CD4-positive, alpha-beta T cell (primary cell): ENCODE results near the gene CHRNA9. TPM values are rescaled to one million over a fixed set of nuclear protein-coding genes. Genes with fewer than 3 reads are reported as not detected.

ENCODE experiments used
- ATAC-seq: fragments of 200-7000 bp; cut with Tn5 transposase; one replicate; pipeline ENCODE4 v1.10.0; 2022; ENCODE audit warnings: mild to moderate bottlenecking; ENCODE audit not compliant: poor library complexity
- CTCF ChIA-PET: fragments of 350-600 bp; sonication (Branson Sonifier 250); formaldehyde crosslinking; loops from one replicate; lab custom pipeline; 2021; ENCODE audit warnings: antibody characterized with exemption, inconsistent platforms; lab: Charles Lee
- POLR2A ChIA-PET: fragments of 350-600 bp; sonication (Branson Sonifier 250); formaldehyde crosslinking; loops from one replicate; lab custom pipeline; 2021; ENCODE audit warnings: antibody characterized with exemption, inconsistent platforms; lab: Charles Lee
- DNase-seq, 14 experiments: peaks; one replicate each; pipeline ENCODE4 v3.0.0-alpha.2; 2013 to 2020; ENCODE audit warnings: mixed read lengths in 2 of 14
- H3K27ac ChIP-seq, 2 donors: one replicate each; pipeline versions ENCODE4 v1.5.1 to v1.7.0; 2013; ENCODE audit warnings: low read length in 2 of 2, low read depth in 1 of 2, mild to moderate bottlenecking in 1 of 2
- H3K27me3 ChIP-seq, 2 experiments: 1 replicate in 1 of 2; 2 replicates in 1 of 2; pipeline versions ENCODE4 v1.6.1 to v1.7.0; 2013; ENCODE audit warnings: low read length in 2 of 2, control low read depth in 1 of 2, mild to moderate bottlenecking in 1 of 2, moderate library complexity in 1 of 2; ENCODE audit not compliant: insufficient read depth in 2 of 2, control insufficient read depth in 1 of 2
- H3K36me3 ChIP-seq: one replicate; pipeline ENCODE4 v1.6.1; 2013; ENCODE audit warnings: low read length, control low read depth; ENCODE audit not compliant: insufficient read depth
- H3K4me1 ChIP-seq: one replicate; pipeline ENCODE4 v1.6.1; 2013; ENCODE audit warnings: low read length, control low read depth; ENCODE audit not compliant: insufficient read depth
- H3K4me3 ChIP-seq: one replicate; pipeline ENCODE4 v1.5.1; 2013; ENCODE audit warnings: mild to moderate bottlenecking, low read length, moderate library complexity
- H3K9me3 ChIP-seq, 2 experiments: 1 replicate in 1 of 2; 2 replicates in 1 of 2; pipeline versions ENCODE4 v1.6.1 to v1.7.0; 2013; ENCODE audit warnings: low read length in 2 of 2, mild to moderate bottlenecking in 2 of 2, control low read depth in 1 of 2, moderate library complexity in 1 of 2; ENCODE audit not compliant: control insufficient read depth in 1 of 2, insufficient read depth in 1 of 2
- H3K27ac Mint-ChIP-seq: one replicate; pipeline ENCODE4 v1.8.0; 2020; ENCODE audit warnings: mixed read lengths
- H3K27me3 Mint-ChIP-seq: one replicate; pipeline ENCODE4 v1.8.0; 2021; ENCODE audit warnings: mixed read lengths
- H3K36me3 Mint-ChIP-seq: one replicate; pipeline ENCODE4 v1.8.0; 2021; ENCODE audit warnings: low read depth, mixed read lengths
- H3K4me1 Mint-ChIP-seq: one replicate; pipeline ENCODE4 v1.8.0; 2021; ENCODE audit warnings: low read depth, mixed read lengths
- H3K4me3 Mint-ChIP-seq: one replicate; pipeline ENCODE4 v1.8.0; 2020; ENCODE audit warnings: mild to moderate bottlenecking, mixed read lengths
- H3K9me3 Mint-ChIP-seq: one replicate; pipeline ENCODE4 v1.8.0; 2020; ENCODE audit warnings: mixed read lengths
- intact Hi-C, 2 experiments: fragments of 100-400 bp; cut with DNase I in 1 of 2; cut with micrococcal nuclease in 1 of 2; formaldehyde crosslinking; loops; one replicate each; pipeline versions ENCODE4 v1.15.1 to v1.9.0; 2023 to 2025; cut with DNase I, micrococcal nuclease
- polyA plus RNA-seq, 2 donors: library from polyadenylated mRNA; unstranded; fragments of 120-200 nt; gene quantifications; one replicate each; pipeline ENCODE4 v1.2.1, GENCODE V29; 2013
- total RNA-seq, 174 experiments: library from RNA in 2 of 174; stranded (reverse) in 2 of 174; gene quantifications; one replicate each; pipeline ENCODE4 v1.2.3 and lab custom pipeline; 2021 to 2026
- TF ChIP-seq, protein P1 (sequence below): fragments of 200-600 bp; IDR thresholded peaks from one replicate; pipeline ENCODE4 v1.8.0; 2022; ENCODE audit warnings: antibody characterized with exemption, mild to moderate bottlenecking

CHRNA9 gene, protein sequence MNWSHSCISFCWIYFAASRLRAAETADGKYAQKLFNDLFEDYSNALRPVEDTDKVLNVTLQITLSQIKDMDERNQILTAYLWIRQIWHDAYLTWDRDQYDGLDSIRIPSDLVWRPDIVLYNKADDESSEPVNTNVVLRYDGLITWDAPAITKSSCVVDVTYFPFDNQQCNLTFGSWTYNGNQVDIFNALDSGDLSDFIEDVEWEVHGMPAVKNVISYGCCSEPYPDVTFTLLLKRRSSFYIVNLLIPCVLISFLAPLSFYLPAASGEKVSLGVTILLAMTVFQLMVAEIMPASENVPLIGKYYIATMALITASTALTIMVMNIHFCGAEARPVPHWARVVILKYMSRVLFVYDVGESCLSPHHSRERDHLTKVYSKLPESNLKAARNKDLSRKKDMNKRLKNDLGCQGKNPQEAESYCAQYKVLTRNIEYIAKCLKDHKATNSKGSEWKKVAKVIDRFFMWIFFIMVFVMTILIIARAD
- total RNA-seq = not detected
- 0.15 TPM for polyA plus RNA-seq (2013, experiment 1 of 2)
- 0.19 TPM for polyA plus RNA-seq (2013, experiment 2 of 2)
- 0 to 1.0 (median 0.14) reads per million in 172 experiments for total RNA-seq (lab: John Stamatoyannopoulos, UW)

DNA sequence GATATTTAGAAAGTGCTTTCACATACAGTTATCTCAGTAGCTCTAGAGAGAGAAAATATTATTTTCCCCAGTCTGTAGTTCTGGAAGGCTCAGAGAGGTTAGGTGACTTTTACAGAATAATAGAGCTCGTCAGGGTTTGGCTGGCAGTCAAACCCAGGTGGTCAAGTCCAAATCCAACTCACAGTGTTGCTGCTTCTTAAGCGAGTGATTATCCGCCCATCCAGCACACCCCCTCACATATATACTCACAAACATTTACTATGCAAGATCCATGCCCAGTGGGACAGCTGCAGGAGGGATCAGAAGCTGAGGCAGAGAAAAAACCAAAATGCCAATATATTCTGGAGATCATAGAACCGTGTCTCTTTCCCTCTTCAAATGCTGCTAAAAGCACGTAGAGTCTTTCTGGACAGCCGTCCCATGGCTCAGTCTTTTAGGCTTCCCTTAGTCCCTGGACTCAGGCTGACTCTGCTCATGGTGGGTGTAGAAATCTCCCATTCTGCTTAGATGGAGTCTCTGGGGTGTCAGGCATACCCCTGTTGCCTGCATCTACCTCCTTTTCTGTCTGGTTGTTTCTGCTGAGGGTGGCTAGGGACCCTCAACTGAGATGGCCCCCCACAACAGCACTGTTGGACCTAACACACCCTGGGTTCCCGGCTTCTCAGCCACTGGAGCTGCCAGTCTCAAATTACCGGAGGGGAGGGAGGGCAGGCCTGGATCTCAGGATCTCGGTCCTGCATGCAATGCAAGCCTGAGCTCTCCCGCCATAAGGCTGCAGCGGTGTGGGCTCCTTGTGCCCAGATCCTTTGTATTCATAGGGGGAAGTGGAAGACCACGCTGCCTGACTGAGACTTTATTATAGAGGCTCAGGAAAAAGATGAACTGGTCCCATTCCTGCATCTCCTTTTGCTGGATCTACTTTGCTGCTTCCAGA lies at the start of gene CHRNA9:
Gene CHRNA9 (plus strand): TSS at position 743 of the 934 bp plus-strand sequence. CDS start 135 bp downstream, at position 878.
- no peak within 1 kb of the TSS for H3K4me3 Mint-ChIP-seq
- no peak within 1 kb of the TSS for H3K27ac Mint-ChIP-seq
- no peaks in the 10 kb centered on the region for H3K27me3 Mint-ChIP-seq
- no peaks in the 10 kb centered on the region for H3K4me1 Mint-ChIP-seq
- H3K27ac ChIP-seq = no peak within 1 kb of the TSS
- ChIA-PET POLR2A (no interaction called here), CTCF (interaction anchor here (0.8 kb wide), 1 partner anchor 9 kb away, joined by 3 read pairs; no protein-coding TSS in a partner anchor)
- ATAC-seq (no peak), DNase-seq (no peak)
- no peaks in the 10 kb centered on the region for H3K9me3 ChIP-seq
- H3K9me3 Mint-ChIP-seq = no peaks in the 10 kb centered on the region
- no peak within 1 kb of the TSS for H3K4me3 ChIP-seq
- intact Hi-C loops = no loop called here
- H3K27me3 ChIP-seq = no peaks in the 10 kb centered on the region
- H3K36me3 Mint-ChIP-seq = no peaks in the 10 kb centered on the region
- H3K4me1 ChIP-seq = no peaks in the 10 kb centered on the region
- TF ChIP-seq, protein P1, sequence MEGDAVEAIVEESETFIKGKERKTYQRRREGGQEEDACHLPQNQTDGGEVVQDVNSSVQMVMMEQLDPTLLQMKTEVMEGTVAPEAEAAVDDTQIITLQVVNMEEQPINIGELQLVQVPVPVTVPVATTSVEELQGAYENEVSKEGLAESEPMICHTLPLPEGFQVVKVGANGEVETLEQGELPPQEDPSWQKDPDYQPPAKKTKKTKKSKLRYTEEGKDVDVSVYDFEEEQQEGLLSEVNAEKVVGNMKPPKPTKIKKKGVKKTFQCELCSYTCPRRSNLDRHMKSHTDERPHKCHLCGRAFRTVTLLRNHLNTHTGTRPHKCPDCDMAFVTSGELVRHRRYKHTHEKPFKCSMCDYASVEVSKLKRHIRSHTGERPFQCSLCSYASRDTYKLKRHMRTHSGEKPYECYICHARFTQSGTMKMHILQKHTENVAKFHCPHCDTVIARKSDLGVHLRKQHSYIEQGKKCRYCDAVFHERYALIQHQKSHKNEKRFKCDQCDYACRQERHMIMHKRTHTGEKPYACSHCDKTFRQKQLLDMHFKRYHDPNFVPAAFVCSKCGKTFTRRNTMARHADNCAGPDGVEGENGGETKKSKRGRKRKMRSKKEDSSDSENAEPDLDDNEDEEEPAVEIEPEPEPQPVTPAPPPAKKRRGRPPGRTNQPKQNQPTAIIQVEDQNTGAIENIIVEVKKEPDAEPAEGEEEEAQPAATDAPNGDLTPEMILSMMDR = no peak
- H3K36me3 ChIP-seq = no peaks in the 10 kb centered on the region

DNA sequence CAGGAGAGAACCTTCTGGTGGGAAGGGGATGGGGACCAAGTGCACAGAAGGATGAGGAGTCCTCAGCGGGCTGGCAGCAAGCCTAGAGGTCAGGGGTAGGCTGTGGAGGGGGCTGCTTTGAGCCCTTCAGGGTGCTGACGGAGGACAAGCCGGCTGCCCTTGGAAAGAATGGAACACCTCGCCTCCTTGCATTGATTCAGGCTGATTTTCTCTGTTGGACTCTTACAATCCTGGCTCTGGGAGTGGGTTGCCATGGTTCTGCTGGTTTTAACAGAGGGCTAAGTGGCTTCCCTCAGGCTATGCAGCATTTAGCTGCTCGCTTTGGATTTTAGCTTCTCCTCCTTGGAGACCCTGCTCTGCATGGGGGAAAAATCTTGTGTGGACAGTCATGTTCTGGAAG lies 49.4 kb upstream of the CHRNA9 start:
- Histone ChIP-seq H3K27me3 (no peaks in the 10 kb centered on the region), H3K27ac (no peak overlapping the region), H3K9me3 (no peaks in the 10 kb centered on the region), H3K36me3 (no peaks in the 10 kb centered on the region), H3K4me1 (peaks cover 62% of the 10 kb centered on the region), H3K4me3 (no peak overlapping the region)
- CTCF ChIA-PET = interaction anchor here (1.1 to 5.7 kb wide), 2 partner anchors 23 to 32 kb away, joined by 3 to 72 read pairs; no protein-coding TSS in a partner anchor
- no peaks in the 10 kb centered on the region for H3K27me3 Mint-ChIP-seq
- H3K4me3 Mint-ChIP-seq = no peak overlapping the region
- TF ChIP-seq, protein P1 = no peak
- peak overlapping the region; percentile 85 for H3K27ac Mint-ChIP-seq
- DNase-seq (no peak), ATAC-seq (no peak)
- POLR2A ChIA-PET = interaction anchor here (0.6 to 1.2 kb wide), 4 partner anchors 10 to 153 kb away, joined by 3 to 5 read pairs (median 3); no protein-coding TSS in a partner anchor
- intact Hi-C loops = loop anchor here in 1 of 2 experiments (2.0 kb wide), 1 partner anchor 13 kb away; no protein-coding TSS in a partner anchor
- peaks cover 83% of the 10 kb centered on the region for H3K4me1 Mint-ChIP-seq
- H3K36me3 Mint-ChIP-seq = peaks cover 10% of the 10 kb centered on the region
- H3K9me3 Mint-ChIP-seq = no peaks in the 10 kb centered on the region

DNA sequence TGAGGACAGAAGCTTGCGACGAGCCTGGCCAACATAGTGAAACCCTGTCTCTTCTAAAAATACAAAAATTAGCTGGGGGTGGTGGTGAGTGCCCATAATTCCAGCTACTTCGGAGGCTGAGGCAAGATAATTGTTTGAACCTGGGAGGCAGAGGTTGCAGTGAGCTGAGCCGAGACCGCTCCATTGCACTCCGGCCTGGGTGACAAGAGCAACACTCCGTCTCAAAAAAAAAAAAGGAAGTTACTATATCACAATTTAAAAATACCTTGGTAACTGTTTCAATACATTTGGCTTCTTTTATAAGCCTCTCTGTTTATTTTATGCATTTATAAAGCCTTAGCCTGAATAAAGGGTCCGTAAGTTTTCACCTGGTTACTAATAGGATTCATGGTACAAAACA lies 46.6 kb upstream of the CHRNA9 start:
- CTCF ChIA-PET = interaction anchor here (2.5 kb wide), 1 partner anchor 37 kb away, joined by 9 read pairs; no protein-coding TSS in a partner anchor
- no peaks in the 10 kb centered on the region for H3K27me3 Mint-ChIP-seq
- peaks cover 85% of the 10 kb centered on the region for H3K4me1 Mint-ChIP-seq
- Histone ChIP-seq H3K27me3 (no peaks in the 10 kb centered on the region), H3K4me1 (peaks cover 59% of the 10 kb centered on the region), H3K36me3 (no peaks in the 10 kb centered on the region), H3K27ac (peak overlapping the region in 1 of 2 donors; percentile 18), H3K4me3 (no peak overlapping the region), H3K9me3 (no peaks in the 10 kb centered on the region)
- H3K9me3 Mint-ChIP-seq = no peaks in the 10 kb centered on the region
- ATAC-seq (no peak), DNase-seq (no peak)
- TF ChIP-seq, protein P1 = no peak
- intact Hi-C loops = no loop called here
- H3K4me3 Mint-ChIP-seq = peak overlapping the region; percentile 37
- peak overlapping the region; percentile 85 for H3K27ac Mint-ChIP-seq
- H3K36me3 Mint-ChIP-seq = peaks cover 10% of the 10 kb centered on the region
- POLR2A ChIA-PET = interaction anchor here (0.7 to 3.1 kb wide), 6 partner anchors 13 to 58 kb away, joined by 5 to 30 read pairs (median 10); no protein-coding TSS in a partner anchor
